ENCODE measurements around the gene OCRL. TPM values are rescaled to one million over a fixed set of nuclear protein-coding genes. Genes with fewer than 3 reads are reported as not detected.

Gene OCRL
- total RNA-seq, 1 experiment from 2014 or later, result 53.7 TPM

GRCh38 chrX:129559783-129560182, 19.7 kb downstream of the OCRL start:
- Histone ChIP-seq H3K4me1 (ENCODE audit: control insufficient read depth, insufficient read depth, low read length) (no peaks in the 10 kb centered on the region), H3K4me3 (ENCODE audit: low read depth in 2 of 2, low read length in 2 of 2) (no peak overlapping the region), H3K36me3 (ENCODE audit: control insufficient read depth, insufficient read depth, low read length) (peaks cover 33% of the 10 kb centered on the region), H3K9me3 (ENCODE audit: control insufficient read depth, insufficient read depth, low read depth, low read length) (no peaks in the 10 kb centered on the region), H3K27ac (ENCODE audit: low read length) (no peak overlapping the region), H3K27me3 (ENCODE audit: control insufficient read depth, insufficient read depth, low read length) (no peaks in the 10 kb centered on the region)
- in situ Hi-C loops (cut with HindIII; ENCODE audit: low pct_unique_long_range_greater_than_20kb, low sequenced_read_pairs) (no loop called here), intact Hi-C loops (cut with micrococcal nuclease; ENCODE audit: unreplicated experiment) (no loop called here)
- BruUV-seq (replicated peaks), result no TSS peak
- CTCF ChIA-PET, result no interaction called here
- TF ChIP-seq POLR2AphosphoS5 (IDR thresholded peaks at IDR 0.05; ENCODE audit: low read depth, low read length) (no peak), TCF7L2 (IDR thresholded peaks at IDR 0.05; ENCODE audit: low read depth, low read length) (no peak), REST (IDR thresholded peaks at IDR 0.05; ENCODE audit: insufficient read depth in 1 of 2, low read depth in 2 of 2, low read length in 1 of 2) (no peak), SIN3A (IDR thresholded peaks at IDR 0.05; ENCODE audit: borderline replicate concordance, insufficient read depth, low read depth, low read length) (no peak), CTCF (IDR thresholded peaks at IDR 0.05) (no peak)
- no peak for ATAC-seq
- POLR2A ChIA-PET, result no interaction called here
- no peak for DNase-seq (ENCODE audit: low read depth, low spot score)

- POLR2A ChIA-PET, result no interaction called here
These were observed 21.4 kb downstream of the OCRL start for GRCh38 chrX:129561453-129561852.

More at GRCh38 chrX:129561453-129561852, 21.4 kb downstream of the OCRL start:
- H3K9me3 ChIP-seq (ENCODE audit: control insufficient read depth, insufficient read depth, low read depth, low read length), result no peaks in the 10 kb centered on the region
- CTCF ChIA-PET, result no interaction called here
- intact Hi-C loops (cut with micrococcal nuclease; ENCODE audit: unreplicated experiment) (no loop called here), in situ Hi-C loops (cut with HindIII; ENCODE audit: low pct_unique_long_range_greater_than_20kb, low sequenced_read_pairs) (no loop called here)
- peaks cover 35% of the 10 kb centered on the region for H3K36me3 ChIP-seq (ENCODE audit: control insufficient read depth, insufficient read depth, low read length)
- DNase-seq (ENCODE audit: low read depth, low spot score), result no peak
- no peak overlapping the region for H3K27ac ChIP-seq (ENCODE audit: low read length)
- BruUV-seq (replicated peaks), result no TSS peak
- ATAC-seq, result no peak
- TF ChIP-seq SIN3A (IDR thresholded peaks at IDR 0.05; ENCODE audit: borderline replicate concordance, insufficient read depth, low read depth, low read length) (no peak), TCF7L2 (IDR thresholded peaks at IDR 0.05; ENCODE audit: low read depth, low read length) (no peak), CTCF (IDR thresholded peaks at IDR 0.05) (no peak), POLR2AphosphoS5 (IDR thresholded peaks at IDR 0.05; ENCODE audit: low read depth, low read length) (no peak), REST (IDR thresholded peaks at IDR 0.05; ENCODE audit: insufficient read depth in 1 of 2, low read depth in 2 of 2, low read length in 1 of 2) (no peak)
- no peaks in the 10 kb centered on the region for H3K27me3 ChIP-seq (ENCODE audit: control insufficient read depth, insufficient read depth, low read length)
- no peaks in the 10 kb centered on the region for H3K4me1 ChIP-seq (ENCODE audit: control insufficient read depth, insufficient read depth, low read length)
- no peak overlapping the region for H3K4me3 ChIP-seq (ENCODE audit: low read depth in 2 of 2, low read length in 2 of 2)

Measured in Panc1 (cell line).